Mesenteric fat pad (tissue), 1 donor: Measurements from ENCODE around the gene SPON1. TPM values are rescaled to one million over a fixed set of nuclear protein-coding genes. Genes with fewer than 3 reads are reported as not detected.

ENCODE experiments used
- DNase-seq: peaks from one replicate; pipeline ENCODE4 v3.0.0-alpha.2; 2020; ENCODE audit warnings: low spot score
- total RNA-seq: library from RNA; stranded (reverse); fragmentation: NEBNext Ultra II Directional; extraction: Animal tissue kit (Norgen Biotek cat#: 25700); gene quantifications from one replicate; pipeline ENCODE4 v1.2.1, GENCODE V29; 2021
- donor health status: DM: yes; HTN: yes; CAD: no.

SPON1 gene
- total RNA-seq, 1 donor from 2014 or later = 123 TPM

- DNase-seq = no peak
Measured at GRCh38 chr11:14179116-14179820, 216.7 kb downstream of the SPON1 start.

- DNase-seq = no peak
Measured at GRCh38 chr11:14181121-14181520, 218.6 kb downstream of the SPON1 start.

- no peak for DNase-seq
Measured at GRCh38 chr11:14182833-14183364, 220.4 kb downstream of the SPON1 start.

GRCh38 chr11:14184028-14184940, 221.8 kb downstream of the SPON1 start:
- no peak for DNase-seq

- DNase-seq = no peak
Measured at GRCh38 chr11:14185461-14185860, 222.9 kb downstream of the SPON1 start.

- DNase-seq = no peak
Measured at GRCh38 chr11:14186046-14186775, 223.7 kb downstream of the SPON1 start.

GRCh38 chr11:14189874-14190273, 227.4 kb downstream of the SPON1 start:
- no peak for DNase-seq

GRCh38 chr11:14190992-14191778, 228.7 kb downstream of the SPON1 start:
- DNase-seq = no peak

- DNase-seq = no peak
Measured at GRCh38 chr11:14193644-14194043, 231.1 kb downstream of the SPON1 start.

GRCh38 chr11:14202251-14203196, 240.0 kb downstream of the SPON1 start:
- no peak for DNase-seq

- no peak for DNase-seq
Measured at GRCh38 chr11:14203321-14203720, 240.8 kb downstream of the SPON1 start.

GRCh38 chr11:14212986-14213385, 250.5 kb downstream of the SPON1 start:
- DNase-seq = no peak

- DNase-seq = no peak
Measured at GRCh38 chr11:14218728-14219127, 256.2 kb downstream of the SPON1 start.

- no peak for DNase-seq
Measured at GRCh38 chr11:14223636-14224288, 261.2 kb downstream of the SPON1 start.

GRCh38 chr11:14224395-14224794, 261.9 kb downstream of the SPON1 start:
- no peak for DNase-seq

- DNase-seq = no peak
Measured at GRCh38 chr11:14225666-14226065, 263.1 kb downstream of the SPON1 start.

GRCh38 chr11:14228356-14228755, 265.8 kb downstream of the SPON1 start:
- DNase-seq = no peak

- no peak for DNase-seq
Measured at GRCh38 chr11:14229472-14229871, 266.9 kb downstream of the SPON1 start.

GRCh38 chr11:14230407-14230806, 267.9 kb downstream of the SPON1 start:
- DNase-seq = no peak
